Mammary epithelial cell (primary cell): ENCODE results near the gene MARCKS.

ENCODE experiments used
- EZH2 ChIP-seq: IDR thresholded peaks from 2 replicates; pipeline ENCODE4 v1.6.1; 2012; ENCODE audit warnings: low read length, inconsistent platforms, borderline replicate concordance
- TF ChIP-seq, protein P1 (sequence below), 2 donors: IDR thresholded peaks in 1 of 2; conservative IDR thresholded peaks in 1 of 2; 2 replicates each; pipeline ENCODE4 v1.5.1; 2011 to 2012; ENCODE audit warnings: inconsistent platforms in 2 of 2, low read length in 2 of 2, mild to moderate bottlenecking in 2 of 2, control low read depth in 1 of 2, low read depth in 1 of 2; ENCODE audit not compliant: insufficient read depth in 1 of 2; ENCODE audit errors: extremely low read depth in 1 of 2

DNA sequence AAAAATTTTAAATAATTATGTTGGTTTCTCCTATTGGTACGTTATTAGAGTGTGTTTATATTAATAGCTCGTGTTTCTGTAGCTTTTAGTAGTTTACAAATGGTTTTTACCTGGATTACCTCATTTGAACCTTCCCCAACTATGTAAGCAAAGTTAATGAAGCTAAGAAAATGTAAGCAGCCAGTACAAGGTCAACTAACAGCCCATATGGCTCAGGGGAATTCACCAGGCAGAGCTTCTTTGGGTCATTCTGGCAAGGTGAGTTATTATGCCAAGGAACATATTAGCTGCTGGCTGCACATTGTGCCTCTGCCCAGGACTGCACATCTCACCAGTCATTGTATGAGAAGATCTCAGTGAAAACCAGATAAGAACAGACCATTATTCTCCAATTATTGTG, 27.0 kb upstream of the MARCKS start:
- TF ChIP-seq, protein P1, sequence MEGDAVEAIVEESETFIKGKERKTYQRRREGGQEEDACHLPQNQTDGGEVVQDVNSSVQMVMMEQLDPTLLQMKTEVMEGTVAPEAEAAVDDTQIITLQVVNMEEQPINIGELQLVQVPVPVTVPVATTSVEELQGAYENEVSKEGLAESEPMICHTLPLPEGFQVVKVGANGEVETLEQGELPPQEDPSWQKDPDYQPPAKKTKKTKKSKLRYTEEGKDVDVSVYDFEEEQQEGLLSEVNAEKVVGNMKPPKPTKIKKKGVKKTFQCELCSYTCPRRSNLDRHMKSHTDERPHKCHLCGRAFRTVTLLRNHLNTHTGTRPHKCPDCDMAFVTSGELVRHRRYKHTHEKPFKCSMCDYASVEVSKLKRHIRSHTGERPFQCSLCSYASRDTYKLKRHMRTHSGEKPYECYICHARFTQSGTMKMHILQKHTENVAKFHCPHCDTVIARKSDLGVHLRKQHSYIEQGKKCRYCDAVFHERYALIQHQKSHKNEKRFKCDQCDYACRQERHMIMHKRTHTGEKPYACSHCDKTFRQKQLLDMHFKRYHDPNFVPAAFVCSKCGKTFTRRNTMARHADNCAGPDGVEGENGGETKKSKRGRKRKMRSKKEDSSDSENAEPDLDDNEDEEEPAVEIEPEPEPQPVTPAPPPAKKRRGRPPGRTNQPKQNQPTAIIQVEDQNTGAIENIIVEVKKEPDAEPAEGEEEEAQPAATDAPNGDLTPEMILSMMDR (conservative IDR thresholded peaks at IDR 0.05 in 1 of 2, IDR thresholded peaks at IDR 0.05 in 1 of 2; ENCODE audit: extremely low read depth in 1 of 2, insufficient read depth in 1 of 2, low read depth in 1 of 2, low read length in 2 of 2) = no peak
- no peak for TF ChIP-seq EZH2
